Measurements from ENCODE around the gene LGI4.
"Not testable (repeated sequence)": the region's sequence is repeated elsewhere in the genome, so short reads cannot be mapped to it uniquely, and the experiment has no call there.

The LGI4 gene

DNA sequence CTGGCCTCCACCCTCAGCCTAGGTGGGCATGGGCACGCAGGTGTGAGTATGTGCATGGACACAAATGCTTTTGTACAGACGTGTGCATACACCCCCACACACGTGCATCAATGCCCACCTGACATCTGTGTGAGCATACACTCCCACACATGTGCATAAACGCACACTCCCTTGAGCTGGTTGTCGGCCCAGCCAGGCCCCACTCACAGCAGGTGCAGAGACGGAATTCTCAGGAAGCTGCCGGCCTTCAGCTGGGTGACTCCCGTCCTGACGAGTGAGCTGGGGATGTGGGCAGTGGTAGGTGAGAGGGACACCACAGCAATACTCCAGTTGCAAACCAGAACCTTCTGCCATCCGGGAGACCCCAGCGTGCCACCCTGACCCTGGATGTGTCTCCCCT lies 1.0 kb downstream of the LGI4 start:
- H3K4me3 ChIP-seq (ENCODE audit: low read length) = no peak overlapping the region
- DNase-seq (ENCODE audit: low read depth) = no peak
- TF ChIP-seq, protein P1, sequence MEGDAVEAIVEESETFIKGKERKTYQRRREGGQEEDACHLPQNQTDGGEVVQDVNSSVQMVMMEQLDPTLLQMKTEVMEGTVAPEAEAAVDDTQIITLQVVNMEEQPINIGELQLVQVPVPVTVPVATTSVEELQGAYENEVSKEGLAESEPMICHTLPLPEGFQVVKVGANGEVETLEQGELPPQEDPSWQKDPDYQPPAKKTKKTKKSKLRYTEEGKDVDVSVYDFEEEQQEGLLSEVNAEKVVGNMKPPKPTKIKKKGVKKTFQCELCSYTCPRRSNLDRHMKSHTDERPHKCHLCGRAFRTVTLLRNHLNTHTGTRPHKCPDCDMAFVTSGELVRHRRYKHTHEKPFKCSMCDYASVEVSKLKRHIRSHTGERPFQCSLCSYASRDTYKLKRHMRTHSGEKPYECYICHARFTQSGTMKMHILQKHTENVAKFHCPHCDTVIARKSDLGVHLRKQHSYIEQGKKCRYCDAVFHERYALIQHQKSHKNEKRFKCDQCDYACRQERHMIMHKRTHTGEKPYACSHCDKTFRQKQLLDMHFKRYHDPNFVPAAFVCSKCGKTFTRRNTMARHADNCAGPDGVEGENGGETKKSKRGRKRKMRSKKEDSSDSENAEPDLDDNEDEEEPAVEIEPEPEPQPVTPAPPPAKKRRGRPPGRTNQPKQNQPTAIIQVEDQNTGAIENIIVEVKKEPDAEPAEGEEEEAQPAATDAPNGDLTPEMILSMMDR (conservative IDR thresholded peaks at IDR 0.05; ENCODE audit: low read length) = no peak

DNA sequence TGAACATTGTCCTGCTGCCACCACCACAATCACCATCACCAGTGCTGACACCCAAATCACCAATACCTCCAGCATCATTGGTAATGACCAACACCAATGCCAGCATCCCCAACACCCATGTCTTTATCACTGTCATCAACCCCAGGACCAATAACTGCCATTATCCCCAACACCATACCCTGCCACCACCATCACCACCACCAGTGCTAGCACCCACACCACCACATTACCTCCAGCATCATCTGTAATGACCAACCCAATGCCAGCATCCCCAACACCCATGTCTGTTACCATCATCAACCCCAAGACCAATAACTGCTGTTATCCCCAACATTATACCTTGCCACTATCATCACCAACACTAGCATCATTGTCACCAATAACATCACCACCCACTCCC lies 2.6 kb downstream of the LGI4 start:
- TF ChIP-seq, protein P1 (conservative IDR thresholded peaks at IDR 0.05; ENCODE audit: low read length) = no peak
- H3K4me3 ChIP-seq (ENCODE audit: low read length) = no peak overlapping the region
- DNase-seq (ENCODE audit: low read depth) = no peak

DNA sequence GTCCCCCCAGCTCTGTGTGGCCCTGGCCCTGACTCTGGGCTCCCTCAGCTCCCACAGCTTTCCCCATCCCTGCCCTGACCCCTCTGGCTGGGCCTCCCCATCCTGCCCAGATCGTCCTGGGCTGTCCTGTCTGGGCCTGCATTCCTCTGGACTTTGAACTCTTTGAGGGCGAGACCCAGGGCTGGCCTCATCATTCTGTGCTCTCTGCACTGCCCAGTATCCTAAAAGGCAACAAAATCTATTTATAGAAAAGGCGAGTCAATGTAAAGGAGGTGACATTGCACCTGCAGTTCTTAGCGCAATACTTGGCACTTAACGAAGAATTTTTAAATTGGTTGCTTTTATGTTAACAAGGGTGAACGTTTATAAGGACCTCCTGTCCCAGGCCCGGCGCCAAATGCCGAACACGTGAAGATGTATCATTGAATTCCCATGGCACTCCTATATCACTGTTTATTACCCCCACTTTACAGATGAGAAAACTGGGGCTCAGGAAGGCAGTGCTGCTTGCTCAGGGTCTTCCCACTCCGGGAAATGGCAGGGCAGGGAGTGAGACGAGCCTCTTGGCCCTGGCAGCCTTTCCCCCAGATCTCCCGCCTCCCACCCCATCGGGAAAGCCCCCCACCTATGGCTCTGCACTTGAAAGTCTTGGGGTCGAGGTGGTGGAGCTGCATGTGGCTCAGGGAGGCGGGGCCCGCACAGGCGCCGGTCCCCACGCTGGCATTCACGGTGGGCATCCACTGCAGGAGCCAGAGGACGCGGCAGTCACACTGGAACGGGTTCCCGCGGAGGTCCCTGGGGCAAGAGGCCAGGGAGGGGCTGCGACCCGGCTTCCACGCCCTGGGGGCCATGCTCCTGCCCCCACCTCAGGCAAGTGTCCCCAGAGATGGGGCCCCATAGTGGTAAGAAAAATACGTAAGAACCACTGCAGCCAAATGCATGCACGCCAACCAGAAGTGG lies 3.8 kb downstream of the LGI4 start:
- TF ChIP-seq, protein P1 (conservative IDR thresholded peaks at IDR 0.05; ENCODE audit: low read length) = no peak
- no peak overlapping the region for H3K4me3 ChIP-seq (ENCODE audit: low read length)
- DNase-seq (ENCODE audit: low read depth) = no peak

DNA sequence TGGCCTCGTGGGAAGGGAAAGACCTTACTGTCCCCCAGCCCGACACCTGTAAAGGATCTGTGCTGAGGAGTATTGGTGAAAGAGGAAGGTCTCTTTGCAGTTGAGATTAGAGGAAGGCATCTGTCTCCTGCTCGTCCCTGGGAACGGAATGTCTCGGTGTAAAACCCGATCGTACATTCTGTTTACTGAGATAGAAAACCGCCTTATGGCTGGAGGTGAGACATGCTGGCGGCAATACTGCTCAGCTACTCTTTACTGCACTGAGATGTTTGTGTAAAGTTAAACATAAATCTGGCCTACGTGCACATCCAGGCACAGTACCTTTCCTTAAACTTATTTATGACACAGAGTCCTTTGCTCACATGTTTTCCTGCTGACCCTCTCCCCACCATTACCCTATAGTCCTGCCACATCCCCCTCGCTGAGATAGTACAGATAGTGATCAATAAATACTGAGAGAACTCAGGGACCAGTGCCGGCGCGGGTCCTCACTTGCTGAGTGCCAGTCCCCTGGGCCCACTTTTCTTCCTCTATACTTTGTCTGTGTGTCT lies 5.1 kb downstream of the LGI4 start:
- not testable (repeated sequence) for DNase-seq (ENCODE audit: low read depth); H3K4me3 ChIP-seq (ENCODE audit: low read length)

DNA sequence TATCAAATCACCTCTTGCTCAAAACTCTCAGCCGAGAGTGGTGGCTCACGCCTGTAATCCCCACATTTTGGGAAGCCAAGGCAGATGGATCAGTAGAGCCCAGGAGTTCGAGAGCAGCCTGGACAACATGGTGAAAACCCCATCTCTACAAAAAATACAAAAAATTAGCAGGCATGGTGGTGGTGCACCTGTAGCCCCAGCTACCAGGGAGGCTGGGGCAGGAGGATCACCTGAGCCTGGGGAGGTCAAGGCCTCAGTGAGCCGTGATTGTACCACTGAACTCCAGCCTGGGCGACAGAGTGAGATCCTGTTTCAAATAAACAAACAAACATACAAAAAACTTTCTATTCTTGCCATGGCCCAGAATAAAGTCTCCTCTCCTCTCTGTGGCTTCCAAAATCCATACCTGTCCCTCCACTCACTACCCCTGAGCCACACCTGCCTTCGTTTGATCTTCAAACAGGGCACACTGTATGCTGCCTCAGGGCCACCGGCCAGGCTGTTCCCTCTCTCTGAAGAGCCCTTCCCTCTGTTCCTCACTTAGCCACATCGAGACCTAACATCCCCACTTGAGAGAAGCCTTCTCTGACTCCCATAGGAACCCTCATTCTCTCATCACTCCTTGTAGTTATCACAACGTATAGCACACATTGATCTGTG lies 6.3 kb downstream of the LGI4 start:
- DNase-seq (ENCODE audit: low read depth) = no peak
- no peak overlapping the region for H3K4me3 ChIP-seq (ENCODE audit: low read length)
- TF ChIP-seq, protein P1 (conservative IDR thresholded peaks at IDR 0.05; ENCODE audit: low read length) = no peak

DNA sequence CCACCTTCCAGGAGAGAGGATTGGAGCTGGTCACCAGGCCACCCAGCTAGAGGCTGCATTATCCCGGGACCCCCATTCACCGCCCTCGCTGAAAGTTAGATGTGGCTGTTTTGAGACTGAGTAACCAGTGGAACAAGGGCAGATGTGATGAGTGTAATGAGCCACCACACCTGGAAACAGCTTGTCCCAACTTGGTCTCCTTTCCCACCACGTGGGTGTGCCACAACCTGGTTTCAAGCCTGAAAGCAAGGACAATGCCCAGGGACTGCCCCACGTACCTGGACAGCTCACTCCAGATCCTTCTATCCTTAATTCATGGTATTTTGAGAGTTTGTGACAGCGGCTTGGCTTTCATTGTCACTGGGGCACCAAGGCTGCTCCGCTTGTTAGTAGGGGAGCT lies 7.0 kb downstream of the LGI4 start:
- DNase-seq (ENCODE audit: low read depth) = no peak

DNA sequence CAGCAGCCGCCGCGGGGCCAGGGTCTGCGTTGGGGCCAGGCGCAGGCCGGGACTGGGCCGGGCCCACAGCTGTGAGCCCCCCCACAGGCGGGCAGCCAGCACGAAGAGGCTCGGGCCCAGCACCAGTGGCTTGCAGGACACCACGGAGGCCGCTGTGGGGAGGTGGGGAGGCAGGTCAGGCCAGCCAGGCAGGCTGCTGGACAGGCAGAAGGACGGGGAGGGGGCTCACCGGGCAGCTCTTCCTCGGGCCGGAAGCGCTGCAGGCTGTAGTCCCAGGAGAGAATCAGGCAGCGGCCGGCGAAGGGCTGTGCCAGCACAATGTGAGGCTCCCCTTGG lies 8.3 kb downstream of the LGI4 start:
- DNase-seq (ENCODE audit: low read depth) = no peak
- TF ChIP-seq, protein P1 (conservative IDR thresholded peaks at IDR 0.05; ENCODE audit: low read length) = no peak
- H3K4me3 ChIP-seq (ENCODE audit: low read length) = no peak overlapping the region

More for the DNA sequence above, 7.0 kb downstream of the LGI4 start:
- TF ChIP-seq, protein P1 (conservative IDR thresholded peaks at IDR 0.05; ENCODE audit: low read length) = no peak
- no peak overlapping the region for H3K4me3 ChIP-seq (ENCODE audit: low read length)
